ENCODE results near the gene TUSC7.

The TUSC7 gene

DNA sequence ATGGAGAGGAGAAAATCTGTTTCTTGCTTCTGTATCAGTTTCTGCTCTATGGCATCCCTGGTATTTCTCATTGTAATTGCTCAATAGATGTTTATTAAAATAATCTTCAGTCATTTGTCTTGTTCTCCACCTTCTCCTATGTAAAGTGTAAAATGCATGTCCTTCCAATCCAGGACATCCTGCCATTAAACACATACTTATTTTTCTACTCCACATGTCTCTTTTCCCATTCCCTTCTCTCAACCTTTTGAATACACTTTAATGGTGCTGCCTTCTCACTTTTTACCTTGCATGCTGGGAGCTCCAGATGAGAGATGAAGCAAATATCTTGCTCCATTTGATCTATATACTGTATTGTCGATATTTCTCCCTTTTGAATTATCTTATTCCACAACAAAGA, 49.7 kb downstream of the TUSC7 start:
- no peak overlapping the region for H3K27ac ChIP-seq
- DNase-seq (ENCODE audit: low read depth, low spot score): no peak
